Type B pancreatic cell (in vitro differentiated cells): ENCODE measurements around the gene ARL8A. TPM values are rescaled to one million over a fixed set of nuclear protein-coding genes. Genes with fewer than 3 reads are reported as not detected.
"Not testable (repeated sequence)": the region's sequence is repeated elsewhere in the genome, so short reads cannot be mapped to it uniquely, and the experiment has no call there.

ENCODE experiments used
- DNase-seq: peaks from one replicate; pipeline ENCODE4 v3.0.0; 2021; ENCODE audit warnings: mixed read lengths; ENCODE audit not compliant: unreplicated experiment; ENCODE audit errors: extremely low spot score
- H3K27ac Mint-ChIP-seq: 2 replicates; pipeline ENCODE4 v1.8.0; 2021; ENCODE audit warnings: mild to moderate bottlenecking, mixed read lengths
- H3K27me3 Mint-ChIP-seq: 2 replicates; pipeline ENCODE4 v1.8.0; 2021; ENCODE audit warnings: mixed read lengths
- H3K36me3 Mint-ChIP-seq: 2 replicates; pipeline ENCODE4 v1.8.0; 2021; ENCODE audit warnings: mixed read lengths
- H3K4me1 Mint-ChIP-seq: one replicate; pipeline ENCODE4 v1.8.0; 2021; ENCODE audit warnings: mixed read lengths; ENCODE audit not compliant: unreplicated experiment
- H3K4me3 Mint-ChIP-seq: 2 replicates; pipeline ENCODE4 v1.8.0; 2021; ENCODE audit warnings: mild to moderate bottlenecking, mixed read lengths
- H3K9me3 Mint-ChIP-seq: 2 replicates; pipeline ENCODE4 v1.8.0; 2021; ENCODE audit warnings: mixed read lengths
- total RNA-seq: library from RNA; stranded (reverse); gene quantifications from 2 replicates; pipeline ENCODE4 v1.2.1, GENCODE V29; 2021; ENCODE audit warnings: low replicate concordance
- TF ChIP-seq, protein P1 (sequence below): fragments of 200-600 bp; sonication (generic); conservative IDR thresholded peaks from 2 replicates; pipeline ENCODE4 v1.5.0; 2021; ENCODE audit warnings: antibody characterized with exemption, mild to moderate bottlenecking

ARL8A gene
- total RNA-seq, 1 donor from 2014 or later: 58.6 TPM

DNA sequence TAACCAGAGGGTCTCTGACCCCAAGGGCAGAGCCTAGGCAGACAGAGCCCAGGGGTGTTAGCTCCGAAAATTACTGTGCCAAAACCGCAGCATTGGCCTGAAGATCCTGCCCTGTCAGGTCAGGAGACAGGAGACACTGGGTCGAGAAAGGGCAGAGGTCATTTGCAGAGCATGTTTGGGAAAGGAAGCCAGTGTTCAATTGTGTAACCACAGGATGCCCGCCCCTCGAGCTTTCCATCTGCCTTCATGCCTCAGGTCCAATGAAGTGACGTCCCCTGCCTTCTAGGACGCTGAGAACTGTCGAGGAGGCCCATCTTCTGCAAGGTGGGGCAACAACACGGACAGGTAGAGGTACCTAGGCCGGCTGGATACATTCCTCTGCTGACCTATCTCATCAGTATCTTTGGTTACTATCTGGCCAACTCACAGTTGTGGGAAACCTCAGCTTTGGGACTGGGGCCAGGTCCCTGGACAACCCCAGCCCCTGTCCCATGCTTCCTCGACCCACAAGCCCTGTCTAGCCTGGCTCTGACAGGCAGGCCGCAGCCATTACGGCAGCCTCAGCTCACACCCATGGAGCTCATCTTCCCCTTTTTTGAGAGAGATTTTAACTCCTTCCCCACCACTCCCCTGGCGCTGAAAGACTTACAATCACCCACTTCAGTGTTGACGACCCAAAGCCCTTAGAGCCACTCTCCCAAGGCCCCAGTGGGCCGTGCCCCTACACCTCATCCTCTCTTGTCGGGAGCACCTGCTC, 1.3 kb downstream of the ARL8A start:
- DNase-seq: no peak
- Mint-ChIP-seq H3K9me3 (no peaks in the 10 kb centered on the region), H3K27me3 (peaks cover 3% of the 10 kb centered on the region), H3K4me1 (peaks cover 21% of the 10 kb centered on the region), H3K27ac (peak overlapping the region; percentile 92), H3K36me3 (no peaks in the 10 kb centered on the region), H3K4me3 (peak overlapping the region; percentile 98)
- TF ChIP-seq, protein P1, sequence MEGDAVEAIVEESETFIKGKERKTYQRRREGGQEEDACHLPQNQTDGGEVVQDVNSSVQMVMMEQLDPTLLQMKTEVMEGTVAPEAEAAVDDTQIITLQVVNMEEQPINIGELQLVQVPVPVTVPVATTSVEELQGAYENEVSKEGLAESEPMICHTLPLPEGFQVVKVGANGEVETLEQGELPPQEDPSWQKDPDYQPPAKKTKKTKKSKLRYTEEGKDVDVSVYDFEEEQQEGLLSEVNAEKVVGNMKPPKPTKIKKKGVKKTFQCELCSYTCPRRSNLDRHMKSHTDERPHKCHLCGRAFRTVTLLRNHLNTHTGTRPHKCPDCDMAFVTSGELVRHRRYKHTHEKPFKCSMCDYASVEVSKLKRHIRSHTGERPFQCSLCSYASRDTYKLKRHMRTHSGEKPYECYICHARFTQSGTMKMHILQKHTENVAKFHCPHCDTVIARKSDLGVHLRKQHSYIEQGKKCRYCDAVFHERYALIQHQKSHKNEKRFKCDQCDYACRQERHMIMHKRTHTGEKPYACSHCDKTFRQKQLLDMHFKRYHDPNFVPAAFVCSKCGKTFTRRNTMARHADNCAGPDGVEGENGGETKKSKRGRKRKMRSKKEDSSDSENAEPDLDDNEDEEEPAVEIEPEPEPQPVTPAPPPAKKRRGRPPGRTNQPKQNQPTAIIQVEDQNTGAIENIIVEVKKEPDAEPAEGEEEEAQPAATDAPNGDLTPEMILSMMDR: no peak

DNA sequence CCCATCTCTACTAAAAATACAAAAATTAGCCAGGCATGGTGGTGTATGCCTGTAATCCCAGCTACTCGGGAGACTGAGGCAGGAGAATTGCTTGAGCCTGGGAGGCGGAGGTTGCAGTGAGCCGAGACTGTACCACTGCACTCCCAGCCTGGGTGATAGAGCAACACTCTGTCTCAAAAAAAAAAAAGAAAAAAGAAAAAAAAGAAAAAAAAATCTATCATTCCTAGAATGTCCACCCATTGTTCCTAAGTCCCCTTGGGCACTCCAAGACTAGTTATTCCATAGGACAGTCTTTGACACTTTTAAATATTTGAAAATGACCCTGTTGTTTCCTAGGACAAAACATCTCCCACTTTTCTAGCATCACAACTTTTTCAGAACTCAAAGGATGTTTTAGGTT, 3.1 kb downstream of the ARL8A start:
- H3K27me3 Mint-ChIP-seq, H3K9me3 Mint-ChIP-seq, H3K27ac Mint-ChIP-seq, H3K36me3 Mint-ChIP-seq, DNase-seq, H3K4me3 Mint-ChIP-seq: not testable (repeated sequence)
- peaks cover 21% of the 10 kb centered on the region for H3K4me1 Mint-ChIP-seq

DNA sequence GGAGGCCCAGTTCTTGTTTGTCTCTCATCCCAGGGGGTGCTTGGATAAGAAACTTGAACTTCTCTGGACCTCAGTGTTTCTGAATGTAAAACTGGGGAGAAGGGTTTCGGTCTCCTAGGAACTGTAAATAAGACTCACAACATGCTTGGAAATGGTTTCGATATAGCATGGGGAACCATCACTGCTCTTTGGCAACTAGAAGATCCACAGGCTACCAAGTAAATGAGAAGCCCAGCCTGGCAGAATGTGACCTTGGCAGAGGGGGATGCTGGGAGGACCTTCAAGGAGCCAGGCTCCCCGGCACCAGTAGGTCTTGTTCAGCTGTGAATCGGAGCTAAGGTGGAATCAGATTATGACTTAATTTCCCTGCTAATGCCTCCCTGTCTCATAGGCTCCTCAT, 3.7 kb downstream of the ARL8A start:
- DNase-seq: no peak
- Mint-ChIP-seq H3K27ac (no peak overlapping the region), H3K9me3 (no peaks in the 10 kb centered on the region), H3K4me1 (peaks cover 21% of the 10 kb centered on the region), H3K4me3 (peak overlapping the region; percentile 39), H3K27me3 (no peaks in the 10 kb centered on the region), H3K36me3 (no peaks in the 10 kb centered on the region)
- TF ChIP-seq, protein P1: no peak

DNA sequence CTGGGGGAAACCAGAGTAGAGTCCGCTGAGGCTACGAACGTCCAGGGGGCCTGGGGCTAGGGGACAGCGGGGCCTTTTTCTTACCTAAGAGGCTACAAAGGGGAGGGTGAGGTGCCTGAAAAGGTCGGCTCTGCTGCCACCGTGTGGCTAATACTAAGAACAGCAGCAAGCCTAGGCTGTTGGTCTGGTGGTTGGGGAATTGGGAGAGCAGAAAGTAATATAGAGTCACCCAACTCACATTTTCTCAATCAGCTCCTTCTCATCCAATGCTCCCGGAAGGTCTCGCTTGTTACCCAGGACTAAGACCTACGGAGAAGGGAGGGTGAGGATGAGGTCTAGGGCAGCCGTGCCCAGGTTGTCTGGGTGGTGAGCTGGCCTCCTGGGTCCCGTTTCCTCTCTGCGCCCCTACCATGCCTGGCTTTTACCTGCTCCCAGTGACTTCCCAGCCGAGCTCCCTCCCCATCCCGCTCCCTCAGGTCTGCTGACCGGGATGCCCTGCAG, 9.3 kb downstream of the ARL8A start:
- Mint-ChIP-seq H3K27ac (peak overlapping the region; percentile 36), H3K4me1 (peaks cover 9% of the 10 kb centered on the region), H3K27me3 (no peaks in the 10 kb centered on the region), H3K9me3 (no peaks in the 10 kb centered on the region), H3K4me3 (peak overlapping the region; percentile 31), H3K36me3 (no peaks in the 10 kb centered on the region)
- TF ChIP-seq, protein P1: peak; percentile 93
- DNase-seq: no peak

DNA sequence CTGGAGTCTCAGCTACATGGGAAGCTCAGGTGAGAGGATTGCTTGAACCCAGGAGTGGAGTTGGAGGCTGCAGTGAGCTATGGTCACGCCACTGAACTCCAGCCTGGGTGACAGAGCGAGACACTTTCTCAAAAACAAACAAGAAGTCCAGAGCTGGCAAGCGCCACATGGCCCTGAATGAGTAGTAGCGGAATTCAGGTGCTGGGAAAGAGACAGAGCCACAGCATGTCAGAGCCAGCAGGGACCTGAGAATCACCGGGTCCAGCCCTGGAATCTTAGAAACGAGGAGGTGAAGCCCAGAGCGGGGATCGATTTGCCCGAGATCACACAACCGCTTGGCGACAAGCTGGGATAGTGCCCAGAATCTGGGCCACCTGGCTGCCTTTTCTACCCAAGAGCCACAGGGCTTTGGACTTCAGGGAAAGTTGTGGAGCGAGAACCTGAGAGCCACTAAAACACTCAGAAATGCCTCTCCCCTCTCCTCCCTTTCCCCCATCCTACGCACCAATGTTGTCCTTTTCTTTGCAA, 9.8 kb downstream of the ARL8A start:
- Mint-ChIP-seq H3K36me3 (no peaks in the 10 kb centered on the region), H3K4me1 (peaks cover 9% of the 10 kb centered on the region)

DNA sequence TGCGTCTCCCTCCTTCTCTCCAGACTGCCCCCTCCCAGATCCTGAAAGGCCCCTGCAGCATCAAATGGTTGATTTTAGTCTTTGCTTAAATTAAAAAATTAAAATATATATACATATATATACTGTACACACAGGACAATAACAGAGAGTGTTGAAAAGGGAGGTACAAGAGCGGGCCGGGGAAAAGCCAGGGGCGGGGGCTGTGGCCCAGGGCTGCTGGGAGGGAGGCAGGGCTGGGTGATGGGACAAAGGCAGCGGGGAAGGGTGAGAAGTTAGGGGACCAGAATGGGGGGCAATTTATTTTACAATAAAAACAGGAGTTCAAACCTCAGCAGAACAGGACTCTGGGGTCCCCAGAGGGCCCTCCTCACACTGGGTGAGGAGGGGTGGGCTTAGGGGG, 10.5 kb downstream of the ARL8A start:
- H3K4me1 Mint-ChIP-seq: peaks cover 9% of the 10 kb centered on the region
- H3K27me3 Mint-ChIP-seq: no peaks in the 10 kb centered on the region
- no peaks in the 10 kb centered on the region for H3K36me3 Mint-ChIP-seq
- no peak overlapping the region for H3K27ac Mint-ChIP-seq
- TF ChIP-seq, protein P1: no peak
- H3K4me3 Mint-ChIP-seq: no peak overlapping the region
- no peaks in the 10 kb centered on the region for H3K9me3 Mint-ChIP-seq
- DNase-seq: no peak

More for the DNA sequence above, 9.8 kb downstream of the ARL8A start:
- DNase-seq: no peak
- TF ChIP-seq, protein P1: no peak
- Mint-ChIP-seq H3K27ac (peak overlapping the region; percentile 36), H3K4me3 (peak overlapping the region; percentile 31), H3K9me3 (no peaks in the 10 kb centered on the region), H3K27me3 (no peaks in the 10 kb centered on the region)
